SK-N-MC (cell line): ENCODE results near the gene FGF18.

Source experiments
- EZH2 ChIP-seq: fragments of 200-600 bp; sonication (generic); IDR thresholded peaks from one replicate; pipeline ENCODE4 v1.6.1; 2017; ENCODE audit warnings: antibody characterized with exemption
- FOXP2 ChIP-seq: optimal IDR thresholded peaks from 2 replicates; pipeline ENCODE3; 2011; ENCODE audit warnings: mild to moderate bottlenecking, moderate library complexity; ENCODE audit not compliant: insufficient read depth; ENCODE audit errors: extremely low read length, control extremely low read depth
- POLR2AphosphoS5 ChIP-seq: IDR thresholded peaks from 2 replicates; pipeline ENCODE4 v1.6.1; 2012; ENCODE audit warnings: mild to moderate bottlenecking, low read depth, low read length, borderline replicate concordance

GRCh38 chr5:171418316-171418981, 998 bp upstream of the FGF18 start:
- TF ChIP-seq POLR2AphosphoS5 (no peak; the same call in 1 of the 2 replicates), EZH2 (no peak), FOXP2 (no peak)
